Activated CD4-positive, CD25-positive, alpha-beta regulatory T cell (primary cell): ENCODE data around the gene DUSP10.

Experiments used
- DNase-seq, 4 experiments: peaks; one replicate each; lab custom pipeline; 2025; lab: John Stamatoyannopoulos, UW

Gene DUSP10

GRCh38 chr1:221732052-221732451 is 9.8 kb downstream of the DUSP10 start:
- DNase-seq: no peak

- DNase-seq: no peak
These were observed 12.0 kb downstream of the DUSP10 start for GRCh38 chr1:221729771-221730330.

- no peak for DNase-seq
These were observed 13.8 kb downstream of the DUSP10 start for GRCh38 chr1:221728037-221728505.

GRCh38 chr1:221727146-221728036 is 14.5 kb downstream of the DUSP10 start:
- DNase-seq: no peak

GRCh38 chr1:221725735-221726672 is 15.9 kb downstream of the DUSP10 start:
- DNase-seq: no peak

GRCh38 chr1:221724931-221725605 is 16.8 kb downstream of the DUSP10 start:
- no peak for DNase-seq

- no peak for DNase-seq
These were observed 18.0 kb downstream of the DUSP10 start for GRCh38 chr1:221723848-221724236.

- no peak for DNase-seq
These were observed 18.7 kb downstream of the DUSP10 start for GRCh38 chr1:221723018-221723847.

- DNase-seq: no peak
These were observed 19.5 kb downstream of the DUSP10 start for GRCh38 chr1:221722254-221723017.

- DNase-seq: no peak
These were observed 21.3 kb downstream of the DUSP10 start for GRCh38 chr1:221720545-221720944.

GRCh38 chr1:221719987-221720386 is 21.9 kb downstream of the DUSP10 start:
- DNase-seq: no peak

- DNase-seq: no peak
These were observed 22.7 kb downstream of the DUSP10 start for GRCh38 chr1:221719278-221719597.

- DNase-seq: no peak
These were observed 23.3 kb downstream of the DUSP10 start for GRCh38 chr1:221718381-221719277.

- DNase-seq: no peak
These were observed 24.4 kb downstream of the DUSP10 start for GRCh38 chr1:221717485-221717853.

GRCh38 chr1:221716713-221717484 is 25.0 kb downstream of the DUSP10 start:
- no peak for DNase-seq

- no peak for DNase-seq
These were observed 26.3 kb downstream of the DUSP10 start for GRCh38 chr1:221715321-221716169.
